ENCODE data around the gene RNF223.

The RNF223 gene

GRCh38 chr1:1027791-1028190, 46.3 kb downstream of the RNF223 start:
- Histone ChIP-seq H3K79me1 (ENCODE audit: low read length) (no peaks in the 10 kb centered on the region), H2BK120ac (ENCODE audit: low read depth, low read length) (no peak overlapping the region), H3K4me1 (ENCODE audit: control insufficient read depth, low read depth, low read length) (peaks cover 8% of the 10 kb centered on the region), H3K4ac (ENCODE audit: low read depth, low read length) (no peak overlapping the region), H3K4me3 (ENCODE audit: low read length) (no peak overlapping the region), H3K27me3 (ENCODE audit: insufficient read depth, low read length, poor library complexity) (no peaks in the 10 kb centered on the region), H2BK15ac (replicated peaks; ENCODE audit: low read depth) (no peak overlapping the region), H4K5ac (ENCODE audit: low read length) (no peak overlapping the region), H3K23ac (ENCODE audit: low read length) (no peak overlapping the region), H3K56ac (ENCODE audit: low read length) (no peak overlapping the region), H2AK5ac (ENCODE audit: low read length) (no peak overlapping the region), H2BK5ac (ENCODE audit: low read length) (no peak overlapping the region), H3K79me2 (ENCODE audit: control insufficient read depth, insufficient read depth, low read length) (no peaks in the 10 kb centered on the region), H4K8ac (ENCODE audit: low read depth, low read length) (no peak overlapping the region), H3K27ac (ENCODE audit: low read depth, low read length) (no peak overlapping the region), H3K36me3 (ENCODE audit: control insufficient read depth, insufficient read depth, low read length) (no peaks in the 10 kb centered on the region), H3K18ac (ENCODE audit: low read length) (no peak overlapping the region), H3K4me2 (ENCODE audit: low read length) (no peak overlapping the region), H3K9ac (ENCODE audit: low read length) (no peak overlapping the region)
- no CpG with 5 or more reads among the region's 17 CpGs for WGBS (ENCODE audit: extremely low coverage, insufficient coverage, low lambda C conversion rate)
- no peak for DNase-seq

GRCh38 chr1:1026599-1027413, 47.3 kb downstream of the RNF223 start:
- Histone ChIP-seq H3K27ac (ENCODE audit: low read depth, low read length) (no peak overlapping the region), H4K8ac (ENCODE audit: low read depth, low read length) (no peak overlapping the region), H3K9ac (ENCODE audit: low read length) (no peak overlapping the region), H3K56ac (ENCODE audit: low read length) (no peak overlapping the region), H3K4me1 (ENCODE audit: control insufficient read depth, low read depth, low read length) (peaks cover 8% of the 10 kb centered on the region), H3K4me2 (ENCODE audit: low read length) (no peak overlapping the region), H2BK5ac (ENCODE audit: low read length) (no peak overlapping the region), H2BK120ac (ENCODE audit: low read depth, low read length) (no peak overlapping the region), H3K4me3 (ENCODE audit: low read length) (no peak overlapping the region), H3K27me3 (ENCODE audit: insufficient read depth, low read length, poor library complexity) (no peaks in the 10 kb centered on the region), H3K23ac (ENCODE audit: low read length) (no peak overlapping the region), H3K18ac (ENCODE audit: low read length) (no peak overlapping the region), H2AK5ac (ENCODE audit: low read length) (no peak overlapping the region), H3K36me3 (ENCODE audit: control insufficient read depth, insufficient read depth, low read length) (no peaks in the 10 kb centered on the region), H2BK15ac (replicated peaks; ENCODE audit: low read depth) (no peak overlapping the region), H3K4ac (ENCODE audit: low read depth, low read length) (no peak overlapping the region), H3K79me1 (ENCODE audit: low read length) (peaks cover 3% of the 10 kb centered on the region), H4K5ac (ENCODE audit: low read length) (no peak overlapping the region), H3K79me2 (ENCODE audit: control insufficient read depth, insufficient read depth, low read length) (no peaks in the 10 kb centered on the region)
- DNase-seq: no peak
- WGBS (ENCODE audit: extremely low coverage, insufficient coverage, low lambda C conversion rate): no CpG with 5 or more reads among the region's 21 CpGs

- Histone ChIP-seq H4K5ac (ENCODE audit: low read length) (no peak overlapping the region), H3K79me2 (ENCODE audit: control insufficient read depth, insufficient read depth, low read length) (no peaks in the 10 kb centered on the region), H3K56ac (ENCODE audit: low read length) (no peak overlapping the region), H3K79me1 (ENCODE audit: low read length) (peaks cover 4% of the 10 kb centered on the region), H3K4me2 (ENCODE audit: low read length) (no peak overlapping the region), H2AK5ac (ENCODE audit: low read length) (no peak overlapping the region), H3K27me3 (ENCODE audit: insufficient read depth, low read length, poor library complexity) (no peaks in the 10 kb centered on the region), H3K4ac (ENCODE audit: low read depth, low read length) (no peak overlapping the region), H2BK120ac (ENCODE audit: low read depth, low read length) (no peak overlapping the region), H2BK15ac (replicated peaks; ENCODE audit: low read depth) (no peak overlapping the region), H3K36me3 (ENCODE audit: control insufficient read depth, insufficient read depth, low read length) (no peaks in the 10 kb centered on the region), H3K4me3 (ENCODE audit: low read length) (no peak overlapping the region), H3K4me1 (ENCODE audit: control insufficient read depth, low read depth, low read length) (peaks cover 8% of the 10 kb centered on the region), H3K23ac (ENCODE audit: low read length) (no peak overlapping the region), H3K27ac (ENCODE audit: low read depth, low read length) (no peak overlapping the region), H3K18ac (ENCODE audit: low read length) (peak overlapping the region; percentile 42), H2BK5ac (ENCODE audit: low read length) (no peak overlapping the region), H4K8ac (ENCODE audit: low read depth, low read length) (no peak overlapping the region), H3K9ac (ENCODE audit: low read length) (no peak overlapping the region)
- DNase-seq: no peak
- WGBS (ENCODE audit: extremely low coverage, insufficient coverage, low lambda C conversion rate): no CpG with 5 or more reads among the region's 10 CpGs
Observed at GRCh38 chr1:1025730-1026129, 48.4 kb downstream of the RNF223 start.

- Histone ChIP-seq H3K23ac (ENCODE audit: low read length) (no peak overlapping the region), H3K4me2 (ENCODE audit: low read length) (no peak overlapping the region), H2BK5ac (ENCODE audit: low read length) (no peak overlapping the region), H3K27me3 (ENCODE audit: insufficient read depth, low read length, poor library complexity) (no peaks in the 10 kb centered on the region), H3K18ac (ENCODE audit: low read length) (peak overlapping the region; percentile 42), H3K27ac (ENCODE audit: low read depth, low read length) (peak overlapping the region; percentile 36), H2BK120ac (ENCODE audit: low read depth, low read length) (peak overlapping the region; percentile 47), H3K9ac (ENCODE audit: low read length) (peak overlapping the region; percentile 44), H3K79me1 (ENCODE audit: low read length) (peaks cover 4% of the 10 kb centered on the region), H2BK15ac (replicated peaks; ENCODE audit: low read depth) (no peak overlapping the region), H4K5ac (ENCODE audit: low read length) (no peak overlapping the region), H3K36me3 (ENCODE audit: control insufficient read depth, insufficient read depth, low read length) (no peaks in the 10 kb centered on the region), H4K8ac (ENCODE audit: low read depth, low read length) (no peak overlapping the region), H3K4me1 (ENCODE audit: control insufficient read depth, low read depth, low read length) (peaks cover 8% of the 10 kb centered on the region), H3K4ac (ENCODE audit: low read depth, low read length) (peak overlapping the region; percentile 61), H3K79me2 (ENCODE audit: control insufficient read depth, insufficient read depth, low read length) (no peaks in the 10 kb centered on the region), H3K4me3 (ENCODE audit: low read length) (no peak overlapping the region), H3K56ac (ENCODE audit: low read length) (peak overlapping the region; percentile 74), H2AK5ac (ENCODE audit: low read length) (no peak overlapping the region)
- peak; percentile 93 for DNase-seq
- no CpG with 5 or more reads among the region's 31 CpGs for WGBS (ENCODE audit: extremely low coverage, insufficient coverage, low lambda C conversion rate)
Observed at GRCh38 chr1:1024771-1025699, 49.1 kb downstream of the RNF223 start.

- Histone ChIP-seq H3K9ac (ENCODE audit: low read length) (no peak overlapping the region), H3K36me3 (ENCODE audit: control insufficient read depth, insufficient read depth, low read length) (no peaks in the 10 kb centered on the region), H4K8ac (ENCODE audit: low read depth, low read length) (no peak overlapping the region), H3K4me3 (ENCODE audit: low read length) (no peak overlapping the region), H3K56ac (ENCODE audit: low read length) (peak overlapping the region; percentile 17), H2BK15ac (replicated peaks; ENCODE audit: low read depth) (no peak overlapping the region), H4K5ac (ENCODE audit: low read length) (no peak overlapping the region), H3K23ac (ENCODE audit: low read length) (peak overlapping the region; percentile 66), H3K27me3 (ENCODE audit: insufficient read depth, low read length, poor library complexity) (no peaks in the 10 kb centered on the region), H3K27ac (ENCODE audit: low read depth, low read length) (no peak overlapping the region), H3K4me1 (ENCODE audit: control insufficient read depth, low read depth, low read length) (peaks cover 8% of the 10 kb centered on the region), H2BK120ac (ENCODE audit: low read depth, low read length) (no peak overlapping the region), H3K4me2 (ENCODE audit: low read length) (no peak overlapping the region), H3K18ac (ENCODE audit: low read length) (no peak overlapping the region), H3K79me1 (ENCODE audit: low read length) (peaks cover 4% of the 10 kb centered on the region), H3K4ac (ENCODE audit: low read depth, low read length) (no peak overlapping the region), H3K79me2 (ENCODE audit: control insufficient read depth, insufficient read depth, low read length) (no peaks in the 10 kb centered on the region), H2AK5ac (ENCODE audit: low read length) (no peak overlapping the region), H2BK5ac (ENCODE audit: low read length) (no peak overlapping the region)
- DNase-seq: no peak
- WGBS (ENCODE audit: extremely low coverage, insufficient coverage, low lambda C conversion rate): no CpG with 5 or more reads among the region's 9 CpGs
Observed at GRCh38 chr1:1024149-1024770, 49.8 kb downstream of the RNF223 start.

Data from mesendoderm (in vitro differentiated cells).